Putamen (tissue), 1 donor: ENCODE results near the gene BTF3L4.
"Not testable (repeated sequence)": the region's sequence is repeated elsewhere in the genome, so short reads cannot be mapped to it uniquely, and the experiment has no call there.

ENCODE experiments used
- DNase-seq: peaks from one replicate; pipeline ENCODE4 v3.0.0-alpha.2; 2016; ENCODE audit warnings: low spot score

BTF3L4 gene

GRCh38 chr1:52056163-52056936 lies at the start of gene BTF3L4:
TSS of gene BTF3L4 (plus strand) at chr1:52056295. CDS start at chr1:52059848, 3,553 bp downstream.
- DNase-seq: peak; percentile 95

GRCh38 chr1:52007215-52008002 lies 48.7 kb upstream of the BTF3L4 start:
- no peak for DNase-seq

- DNase-seq: no peak
Observed at GRCh38 chr1:52008071-52008809, 47.9 kb upstream of the BTF3L4 start.

GRCh38 chr1:52022133-52022532 lies 34.0 kb upstream of the BTF3L4 start:
- no peak for DNase-seq

- no peak for DNase-seq
Observed at GRCh38 chr1:52026278-52026677, 29.8 kb upstream of the BTF3L4 start.

- no peak for DNase-seq
Observed at GRCh38 chr1:52028328-52028727, 27.8 kb upstream of the BTF3L4 start.

GRCh38 chr1:52028839-52029238 lies 27.3 kb upstream of the BTF3L4 start:
- not testable (repeated sequence) for DNase-seq

GRCh38 chr1:52032124-52032784 lies 23.8 kb upstream of the BTF3L4 start:
- DNase-seq: no peak

GRCh38 chr1:52032785-52033131 lies 23.3 kb upstream of the BTF3L4 start:
- DNase-seq: no peak

GRCh38 chr1:52033190-52034049 lies 22.7 kb upstream of the BTF3L4 start, which contains the start of gene KTI12:
TSS of gene KTI12 (minus strand) at chr1:52033810. CDS start at chr1:52033761, 49 bp downstream.
- DNase-seq: peak; percentile 90

- DNase-seq: no peak
Observed at GRCh38 chr1:52034050-52034384, 22.1 kb upstream of the BTF3L4 start.

- no peak for DNase-seq
Observed at GRCh38 chr1:52037402-52037814, 18.7 kb upstream of the BTF3L4 start.

- no peak for DNase-seq
Observed at GRCh38 chr1:52037909-52038308, 18.2 kb upstream of the BTF3L4 start.

- no peak for DNase-seq
Observed at GRCh38 chr1:52041551-52042185, 14.4 kb upstream of the BTF3L4 start.

GRCh38 chr1:52045236-52045635 lies 10.9 kb upstream of the BTF3L4 start:
- no peak for DNase-seq

- DNase-seq: not testable (repeated sequence)
Observed at GRCh38 chr1:52045666-52046195, 10.4 kb upstream of the BTF3L4 start.

- not testable (repeated sequence) for DNase-seq
Observed at GRCh38 chr1:52049337-52049736, 6.8 kb upstream of the BTF3L4 start.

- DNase-seq: no peak
Observed at GRCh38 chr1:52053862-52054261, 2.2 kb upstream of the BTF3L4 start.

GRCh38 chr1:52054496-52055065 lies 1.5 kb upstream of the BTF3L4 start:
- no peak for DNase-seq
